Right lobe of liver (tissue), 4 donors: Measurements from ENCODE around the gene TRIM28.

Experiments used
- POLR2A ChIP-seq: fragments of 450-650 bp; IDR thresholded peaks from one replicate; pipeline ENCODE4 v1.6.1; 2017; ENCODE audit warnings: antibody characterized with exemption, mild to moderate bottlenecking
- TF ChIP-seq, protein P1 (sequence below), 4 donors: fragments of 200-600 bp in 3 of 4; fragments of 450-650 bp in 1 of 4; IDR thresholded peaks; one replicate each; pipeline versions ENCODE4 v1.5.1 to v1.8.0; 2016 to 2022; ENCODE audit warnings: antibody characterized with exemption in 4 of 4, mild to moderate bottlenecking in 2 of 4
- donor health status: DM: no; HTN: no; CAD: no.
- donor health status: DM: no; HTN: no; CAD: no.
- donor health status: DM: no; HTN: yes; CAD: no.

GRCh38 chr19:58513694-58514563 lies 29.9 kb upstream of the TRIM28 start:
- TF ChIP-seq, protein P1, sequence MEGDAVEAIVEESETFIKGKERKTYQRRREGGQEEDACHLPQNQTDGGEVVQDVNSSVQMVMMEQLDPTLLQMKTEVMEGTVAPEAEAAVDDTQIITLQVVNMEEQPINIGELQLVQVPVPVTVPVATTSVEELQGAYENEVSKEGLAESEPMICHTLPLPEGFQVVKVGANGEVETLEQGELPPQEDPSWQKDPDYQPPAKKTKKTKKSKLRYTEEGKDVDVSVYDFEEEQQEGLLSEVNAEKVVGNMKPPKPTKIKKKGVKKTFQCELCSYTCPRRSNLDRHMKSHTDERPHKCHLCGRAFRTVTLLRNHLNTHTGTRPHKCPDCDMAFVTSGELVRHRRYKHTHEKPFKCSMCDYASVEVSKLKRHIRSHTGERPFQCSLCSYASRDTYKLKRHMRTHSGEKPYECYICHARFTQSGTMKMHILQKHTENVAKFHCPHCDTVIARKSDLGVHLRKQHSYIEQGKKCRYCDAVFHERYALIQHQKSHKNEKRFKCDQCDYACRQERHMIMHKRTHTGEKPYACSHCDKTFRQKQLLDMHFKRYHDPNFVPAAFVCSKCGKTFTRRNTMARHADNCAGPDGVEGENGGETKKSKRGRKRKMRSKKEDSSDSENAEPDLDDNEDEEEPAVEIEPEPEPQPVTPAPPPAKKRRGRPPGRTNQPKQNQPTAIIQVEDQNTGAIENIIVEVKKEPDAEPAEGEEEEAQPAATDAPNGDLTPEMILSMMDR (IDR thresholded peaks at IDR 0.05), result peak; percentile 95 to 99 (median 98)
- peak; percentile 69 for TF ChIP-seq POLR2A
